ENCODE results near the gene IPO8.

DNA sequence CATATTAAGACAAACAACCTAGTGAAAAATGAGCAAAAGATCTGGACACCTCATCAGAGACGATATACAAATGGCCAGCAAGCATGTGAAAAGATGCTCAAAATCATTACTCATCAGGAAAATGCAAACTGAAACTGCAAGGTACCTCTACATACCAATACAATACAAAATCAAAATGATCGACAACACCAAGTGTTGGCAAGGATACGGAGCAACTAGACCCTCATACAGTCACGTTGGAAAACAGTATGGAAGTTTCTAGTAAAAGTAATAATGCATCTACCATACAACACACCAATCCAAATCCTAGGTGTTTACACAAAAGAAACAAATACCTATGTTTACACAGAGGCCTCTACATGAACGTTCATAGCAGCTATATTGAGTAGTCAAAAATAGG, 99.9 kb downstream of the IPO8 start:
- TF ChIP-seq CTCF (IDR thresholded peaks at IDR 0.05) (no peak), POLR2A (IDR thresholded peaks at IDR 0.05) (no peak)
